HepG2 (cell line): Measurements from ENCODE around the gene SIVA1. TPM values are rescaled to one million over a fixed set of nuclear protein-coding genes. Genes with fewer than 3 reads are reported as not detected.

Source experiments
- CC2D1A ChIP-seq: sonication (generic); formaldehyde crosslinking; IDR thresholded peaks from 2 replicates; pipeline ENCODE4 v1.8.1; 2023; ENCODE audit warnings: mild to moderate bottlenecking, missing genetic modification reagents
- DRAP1 ChIP-seq: IDR thresholded peaks from 2 replicates; pipeline ENCODE4 v1.6.1; 2016; ENCODE audit warnings: missing genetic modification reagents, missing compliant biosample characterization
- ELF1 ChIP-seq: sonication (generic); formaldehyde crosslinking; IDR thresholded peaks from 2 replicates; pipeline ENCODE4 v1.4.0; 2020; ENCODE audit warnings: missing genetic modification reagents
- ETV5 ChIP-seq: IDR thresholded peaks from 2 replicates; pipeline ENCODE4 v1.6.1; 2018; ENCODE audit warnings: missing biosample characterization, missing genetic modification reagents, inconsistent platforms, borderline replicate concordance
- ETV6 ChIP-seq: sonication (generic); formaldehyde crosslinking; conservative IDR thresholded peaks from 2 replicates; pipeline ENCODE4 v1.4.0; 2020; ENCODE audit warnings: missing genetic modification reagents
- HIC2 ChIP-seq: sonication (generic); formaldehyde crosslinking; IDR thresholded peaks from 2 replicates; pipeline ENCODE4 v1.9.0; 2022; ENCODE audit warnings: low read depth, missing genetic modification reagents
- KDM1A ChIP-seq: IDR thresholded peaks from 2 replicates; pipeline ENCODE4 v1.6.1; 2016; ENCODE audit warnings: missing compliant biosample characterization
- MAX ChIP-seq: IDR thresholded peaks from 2 replicates; pipeline ENCODE4 v1.6.1; 2012; ENCODE audit warnings: inconsistent platforms
- POGK ChIP-seq: sonication (generic); formaldehyde crosslinking; conservative IDR thresholded peaks from 2 replicates; pipeline ENCODE4 v1.8.0; 2022; ENCODE audit warnings: mild to moderate bottlenecking, moderate library complexity, missing genetic modification reagents
- RAD21 ChIP-seq: fragments of 450-650 bp; formaldehyde crosslinking; IDR thresholded peaks from 2 replicates; pipeline ENCODE4 v1.5.0; 2020; ENCODE audit warnings: mild to moderate bottlenecking
- STAG1 ChIP-seq: sonication (generic); formaldehyde crosslinking; IDR thresholded peaks from 2 replicates; pipeline ENCODE4 v1.4.0; 2020; ENCODE audit warnings: missing genetic modification reagents
- TBL1XR1 ChIP-seq: fragments of 150-350 bp; IDR thresholded peaks from 2 replicates; pipeline ENCODE4 v1.6.1; 2014; ENCODE audit warnings: borderline replicate concordance, low read length; ENCODE audit not compliant: partially characterized antibody
- ZBTB20 ChIP-seq: sonication (generic); formaldehyde crosslinking; IDR thresholded peaks from 2 replicates; pipeline ENCODE4 v1.8.1; 2023; ENCODE audit warnings: missing genetic modification reagents, low read depth, mild to moderate bottlenecking, borderline replicate concordance
- ZBTB43 ChIP-seq: sonication (generic); formaldehyde crosslinking; conservative IDR thresholded peaks from 2 replicates; pipeline ENCODE4 v1.4.0; 2020; ENCODE audit warnings: missing genetic modification reagents
- ZBTB7B ChIP-seq: sonication (generic); formaldehyde crosslinking; IDR thresholded peaks from 2 replicates; pipeline ENCODE4 v1.4.0; 2020; ENCODE audit warnings: missing genetic modification reagents
- ZNF160 ChIP-seq: sonication (generic); formaldehyde crosslinking; IDR thresholded peaks from 2 replicates; pipeline ENCODE4 v1.8.0; 2022; ENCODE audit warnings: mild to moderate bottlenecking, inconsistent platforms, missing genetic modification reagents
- ZNF224 ChIP-seq: sonication (generic); formaldehyde crosslinking; IDR thresholded peaks from 2 replicates; pipeline ENCODE4 v1.5.0; 2020; ENCODE audit warnings: mild to moderate bottlenecking, missing genetic modification reagents
- ZNF24 ChIP-seq: fragments of 450-650 bp; IDR thresholded peaks from 2 replicates; pipeline ENCODE4 v1.6.1; 2017; ENCODE audit warnings: antibody characterized with exemption, mild to moderate bottlenecking
- ZNF451 ChIP-seq: sonication (generic); formaldehyde crosslinking; IDR thresholded peaks from 2 replicates; pipeline ENCODE4 v1.5.0; 2020; ENCODE audit warnings: mild to moderate bottlenecking, missing genetic modification reagents
- ZNF670 ChIP-seq: sonication (generic); formaldehyde crosslinking; IDR thresholded peaks from 2 replicates; pipeline ENCODE4 v1.8.0; 2022; ENCODE audit warnings: mild to moderate bottlenecking, missing genetic modification reagents, borderline replicate concordance
- ZSCAN25 ChIP-seq: sonication (generic); formaldehyde crosslinking; IDR thresholded peaks from 2 replicates; pipeline ENCODE4 v1.8.0; 2022; ENCODE audit warnings: mild to moderate bottlenecking, missing genetic modification reagents
- polyA plus RNA-seq, 8 experiments: library from polyadenylated mRNA; depleted of rRNA in 3 of 8; stranded (reverse) in 7 of 8; unstranded in 1 of 8; fragments of >200 nt; fragmentation: Illumina TruSeq in 4 of 8; extraction: Trizol in 4 of 8; gene quantifications; 2 replicates each; pipeline versions ENCODE4 v1.2.1 to v1.2.3, GENCODE V29; 2011 to 2016; ENCODE audit warnings: low read depth in 4 of 8, missing spikeins in 1 of 8, mixed read lengths in 1 of 8; ENCODE audit not compliant: insufficient read depth in 1 of 8
- total RNA-seq, 5 experiments: library from RNA; depleted of rRNA; stranded (reverse); fragments of >200 nt; fragmentation: Illumina TruSeq; extraction: Trizol; gene quantifications; 2 replicates each; pipeline ENCODE4 v1.2.3, GENCODE V29; 2016; ENCODE audit warnings: low read depth in 1 of 5

The SIVA1 gene
- total and polyA plus RNA-seq, 2 of the 13 experiments (the other 11 are each of a cell fraction or from before 2014, with no cell fraction given) = 123 to 186 TPM

GRCh38 chr14:104724981-104725771 lies 27.8 kb upstream of the SIVA1 start (continued):
- TF ChIP-seq POGK (CRISPR knock-in tag) (no peak), DRAP1 (peak; percentile 32; the same call in 1 of the 2 replicates), MAX (peak; percentile 20; the same call in 1 of the 2 replicates), ZSCAN25 (CRISPR knock-in tag) (0 out of 2 replicates have a peak, but pooled peaks have one; percentile 21), HIC2 (peak; percentile 86), ZNF160 (CRISPR knock-in tag) (0 out of 2 replicates have a peak, but pooled peaks have one; percentile 10), ZBTB20 (CRISPR knock-in tag) (0 out of 2 replicates have a peak, but pooled peaks have one; percentile 41), ZNF670 (0 out of 2 replicates have a peak, but pooled peaks have one; percentile 57), ELF1 (CRISPR knock-in tag) (peak; percentile 26; the same call in 1 of the 2 replicates), ZNF451 (CRISPR knock-in tag) (no peak), RAD21 (peak; percentile 62; the same call in 1 of the 2 replicates), TBL1XR1 (no peak), ETV5 (CRISPR knock-in tag) (peak; percentile 64; the same call in 1 of the 2 replicates), STAG1 (peak; percentile 57), KDM1A (CRISPR knock-in tag) (peak; percentile 58; the same call in 1 of the 2 replicates), ZNF224 (CRISPR knock-in tag) (no peak), ZBTB7B (peak; percentile 41; the same call in 1 of the 2 replicates), CC2D1A (CRISPR knock-in tag) (no peak), ZNF24 (0 out of 2 replicates have a peak, but pooled peaks have one; percentile 10), ETV6 (no peak), ZBTB43 (0 out of 2 replicates have a peak, but pooled peaks have one; percentile 16)
